ENCODE data around the gene GIT1. TPM values are rescaled to one million over a fixed set of nuclear protein-coding genes. Genes with fewer than 3 reads are reported as not detected.

GIT1 gene
- total and polyA plus RNA-seq, 9 of the 15 experiments (the other 6 are each of a cell fraction or from before 2014, with no cell fraction given), result 0.35 to 35.3 (median 17.1) TPM

DNA sequence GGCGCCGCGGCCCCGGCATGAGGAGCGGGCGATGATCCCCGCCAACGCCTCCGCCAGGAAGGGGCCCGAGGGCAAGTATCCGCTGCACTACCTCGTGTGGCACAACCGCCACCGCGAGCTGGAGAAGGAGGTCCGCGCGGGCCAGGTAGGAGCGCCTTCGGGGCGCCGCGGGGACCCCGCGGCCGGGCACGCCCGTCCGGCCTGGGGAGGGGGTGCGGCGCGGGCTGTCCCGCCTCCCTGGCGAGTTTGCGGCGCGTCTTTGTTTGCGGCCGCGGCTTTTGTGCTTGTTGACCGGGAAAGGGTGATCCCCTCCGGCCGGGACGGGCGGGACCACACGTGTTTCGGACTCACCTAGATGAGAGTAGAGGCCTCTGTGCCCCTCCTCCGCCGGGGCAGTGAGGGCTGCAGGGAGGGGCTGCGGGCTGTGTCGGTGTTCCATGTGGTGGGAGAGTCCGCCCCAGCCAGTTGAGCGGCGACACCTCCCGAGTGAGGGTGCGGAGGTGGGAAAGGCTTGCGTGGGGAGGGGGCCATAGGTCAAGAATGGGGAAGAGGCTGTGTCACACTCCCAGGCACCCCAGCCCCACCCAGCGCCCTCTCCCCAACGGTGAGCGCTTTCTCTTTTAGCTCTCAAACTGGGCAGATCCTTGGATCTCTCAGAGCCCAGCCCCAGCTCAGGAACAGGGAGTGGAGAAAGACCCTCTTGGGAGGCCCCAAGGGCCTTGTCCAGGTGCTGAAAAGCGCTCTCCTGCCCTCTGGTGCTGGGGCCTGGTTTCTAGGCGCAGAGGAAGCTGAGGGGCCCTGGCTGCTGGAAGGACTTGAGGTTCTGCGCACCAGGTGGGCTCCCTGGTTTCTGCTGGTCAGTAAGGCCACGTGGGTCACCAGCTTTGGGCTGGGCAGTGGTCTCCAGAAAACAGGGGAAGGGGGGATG, 4.4 kb upstream of the GIT1 start (continued):
- TF ChIP-seq, protein P1, sequence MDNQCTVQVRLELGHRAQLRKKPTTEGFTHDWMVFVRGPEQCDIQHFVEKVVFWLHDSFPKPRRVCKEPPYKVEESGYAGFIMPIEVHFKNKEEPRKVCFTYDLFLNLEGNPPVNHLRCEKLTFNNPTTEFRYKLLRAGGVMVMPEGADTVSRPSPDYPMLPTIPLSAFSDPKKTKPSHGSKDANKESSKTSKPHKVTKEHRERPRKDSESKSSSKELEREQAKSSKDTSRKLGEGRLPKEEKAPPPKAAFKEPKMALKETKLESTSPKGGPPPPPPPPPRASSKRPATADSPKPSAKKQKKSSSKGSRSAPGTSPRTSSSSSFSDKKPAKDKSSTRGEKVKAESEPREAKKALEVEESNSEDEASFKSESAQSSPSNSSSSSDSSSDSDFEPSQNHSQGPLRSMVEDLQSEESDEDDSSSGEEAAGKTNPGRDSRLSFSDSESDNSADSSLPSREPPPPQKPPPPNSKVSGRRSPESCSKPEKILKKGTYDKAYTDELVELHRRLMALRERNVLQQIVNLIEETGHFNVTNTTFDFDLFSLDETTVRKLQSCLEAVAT (IDR thresholded peaks at IDR 0.05), result no peak
- TF ChIP-seq GATA2 (CRISPR knock-in tag; IDR thresholded peaks at IDR 0.05) (no peak), POU5F1 (IDR thresholded peaks at IDR 0.05; ENCODE audit: borderline replicate concordance, low read depth, low read length, partially characterized antibody) (no peak), ZKSCAN8 (CRISPR knock-in tag; IDR thresholded peaks at IDR 0.05) (no peak), ZNF444 (CRISPR knock-in tag; IDR thresholded peaks at IDR 0.05) (no peak), ZNF436 (CRISPR knock-in tag; IDR thresholded peaks at IDR 0.05) (no peak), ZKSCAN3 (CRISPR knock-in tag; IDR thresholded peaks at IDR 0.05) (no peak), FUS (optimal IDR thresholded peaks at IDR 0.05; ENCODE audit: low read depth, low read length) (no peak), GABPB1 (CRISPR knock-in tag; IDR thresholded peaks at IDR 0.05) (peak; percentile 72), NCOA4 (IDR thresholded peaks at IDR 0.05; ENCODE audit: partially characterized antibody) (no peak), SRSF1 (IDR thresholded peaks at IDR 0.05; ENCODE audit: low read depth, low read length) (no peak), PHF8 (IDR thresholded peaks at IDR 0.05; ENCODE audit: borderline replicate concordance, low read length) (peak; percentile 20; the same call in 1 of the 2 replicates), MBD1 (CRISPR knock-in tag; IDR thresholded peaks at IDR 0.05) (no peak), ZSCAN29 (IDR thresholded peaks at IDR 0.05) (no peak), MNT (conservative IDR thresholded peaks at IDR 0.05) (peak; percentile 54 to 65), ZFX (CRISPR knock-in tag; IDR thresholded peaks at IDR 0.05) (peak; percentile 50), LARP7 (IDR thresholded peaks at IDR 0.05) (no peak), STAG1 (CRISPR knock-in tag; IDR thresholded peaks at IDR 0.05; ENCODE audit: borderline replicate concordance) (peak; percentile 81; the same call in 1 of the 2 replicates), PHF20 (IDR thresholded peaks at IDR 0.05; ENCODE audit: partially characterized antibody) (no peak), ZNF263 (CRISPR knock-in tag; IDR thresholded peaks at IDR 0.05; ENCODE audit: borderline replicate concordance) (peak; percentile 80), SREBF1 (IDR thresholded peaks at IDR 0.05; ENCODE audit: borderline replicate concordance, low read depth, low read length) (no peak), ZKSCAN1 (IDR thresholded peaks at IDR 0.05; ENCODE audit: low read depth, low read length) (no peak), NFXL1 (CRISPR knock-in tag; IDR thresholded peaks at IDR 0.05) (no peak), RBM22 (IDR thresholded peaks at IDR 0.05; ENCODE audit: low read depth, low read length, poor library complexity, severe bottlenecking) (no peak)

Measured in K562 (cell line).